Fibroblast of skin of left quadriceps (primary cell): ENCODE results near the gene LNX1.
A peak's percentile ranks its signal among the peaks of the same experiment; 100 is the strongest.

Experiments used
- DNase-seq, 2 experiments: peaks; one replicate each; pipeline ENCODE4 v3.0.0-alpha.2; 2013; ENCODE audit warnings: low read depth in 2 of 2

The LNX1 gene

DNA sequence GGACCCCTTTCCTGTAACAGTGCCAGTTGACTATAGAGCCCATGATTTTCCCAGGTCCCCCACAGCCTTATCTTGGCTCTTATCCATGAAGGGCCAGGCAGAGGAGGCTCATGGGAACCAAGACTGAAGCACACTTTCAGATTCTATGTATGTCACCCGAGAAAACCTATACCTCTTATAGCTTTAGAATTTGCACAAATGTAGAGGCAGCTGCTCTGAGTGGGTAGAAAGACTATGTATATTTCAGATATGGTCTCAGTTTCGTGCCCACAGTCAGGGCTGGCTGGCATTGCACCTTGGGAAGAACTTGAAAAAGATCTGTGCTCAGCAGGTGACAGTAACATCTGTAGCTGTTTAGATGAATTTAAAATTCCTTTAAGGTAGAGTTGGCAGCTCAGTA is 8.3 kb upstream of the LNX1 start:
- DNase-seq, result no peak

DNA sequence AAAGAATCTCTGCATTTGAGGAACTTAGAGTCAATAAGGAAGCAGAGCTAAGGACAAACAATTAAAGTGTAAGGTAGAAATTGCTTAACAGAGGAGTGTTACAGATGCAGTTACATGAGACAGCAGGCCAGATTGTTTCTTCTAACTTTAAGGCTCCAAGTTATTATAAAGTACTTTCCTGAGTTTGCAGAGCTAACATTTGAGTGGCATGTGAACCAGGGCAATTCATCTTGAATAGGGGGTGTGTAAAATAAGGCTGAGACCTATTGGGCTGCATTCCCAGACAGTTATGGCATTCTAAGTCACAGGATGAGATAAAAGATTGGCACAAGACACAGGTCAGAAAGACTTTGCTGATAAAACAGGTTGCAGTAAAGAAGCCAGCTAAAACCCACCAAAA is 7.6 kb upstream of the LNX1 start:
- no peak for DNase-seq

DNA sequence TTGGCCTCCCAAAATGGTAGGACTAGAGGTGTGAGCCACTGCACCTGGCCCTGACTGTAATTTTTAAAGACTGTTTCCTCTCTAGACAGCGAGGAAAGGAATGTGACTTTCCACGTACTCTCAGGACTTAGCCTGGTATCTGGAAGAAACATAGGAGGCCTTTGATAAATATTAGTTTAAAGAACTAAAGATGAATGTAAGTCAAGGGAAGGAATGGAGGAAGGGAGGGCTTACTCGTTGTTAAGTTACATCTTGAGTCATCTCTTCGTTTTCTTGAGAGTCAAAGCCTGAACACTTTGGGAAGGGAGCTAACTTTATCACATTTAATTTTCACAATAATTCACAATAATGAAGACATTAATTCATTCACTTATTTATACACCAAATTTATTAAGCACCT is 7.2 kb upstream of the LNX1 start:
- DNase-seq, result no peak

DNA sequence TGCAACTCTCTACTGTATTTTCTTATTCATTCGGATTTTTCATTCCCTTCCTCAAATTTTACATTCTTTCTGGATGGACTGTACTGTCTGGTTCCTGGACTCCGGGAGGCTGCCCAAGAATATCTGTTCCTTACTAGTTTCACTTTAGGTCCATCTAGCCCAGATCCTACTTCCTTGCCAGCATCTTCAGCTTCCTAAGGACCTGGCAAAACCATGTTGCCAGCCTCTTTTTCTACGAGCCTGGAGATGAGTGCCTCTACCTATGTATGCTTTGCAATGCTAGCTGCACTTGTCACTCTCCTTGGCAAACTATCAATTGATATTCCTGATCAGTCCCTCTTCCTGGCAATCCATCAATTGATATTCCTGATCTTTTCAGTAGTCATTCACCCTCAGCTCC is 5.6 kb upstream of the LNX1 start:
- no peak for DNase-seq

DNA sequence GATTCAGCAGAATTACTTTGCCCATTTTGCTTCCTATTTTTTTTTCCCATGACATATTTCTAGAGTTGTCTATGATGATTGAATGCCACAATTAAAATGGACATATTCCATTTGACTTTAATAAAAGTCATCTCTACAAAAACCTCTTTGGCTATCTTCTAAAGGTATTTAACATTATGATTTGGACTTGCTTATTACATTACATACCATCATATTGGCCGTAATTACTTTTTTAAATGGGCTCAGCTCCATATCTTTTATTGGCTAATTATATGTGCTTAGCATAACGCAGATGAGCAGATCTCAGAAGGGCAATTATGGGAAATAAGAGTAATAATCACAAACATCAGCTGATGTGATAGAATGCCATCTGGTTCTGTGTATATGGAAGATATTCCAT is 4.5 kb upstream of the LNX1 start:
- no peak for DNase-seq

DNA sequence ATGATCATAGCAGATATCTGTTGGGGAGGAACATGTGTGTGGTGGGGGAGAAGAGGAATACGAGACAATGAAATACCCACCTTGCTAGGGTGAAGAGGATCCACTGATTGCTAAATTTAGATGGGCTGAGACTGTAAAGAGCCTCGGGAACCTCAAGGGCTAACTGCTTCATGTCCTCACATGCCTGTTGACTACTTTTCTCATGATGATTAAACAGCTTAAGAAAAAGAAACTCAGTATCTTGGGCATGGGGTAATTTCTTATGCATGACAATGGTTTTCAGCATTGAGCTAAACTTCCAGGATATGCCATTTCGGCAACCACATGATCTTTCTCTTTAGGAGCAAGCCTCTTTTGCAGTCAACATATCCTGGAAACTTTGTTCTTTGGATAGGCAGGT is 3.9 kb upstream of the LNX1 start:
- no peak for DNase-seq

DNA sequence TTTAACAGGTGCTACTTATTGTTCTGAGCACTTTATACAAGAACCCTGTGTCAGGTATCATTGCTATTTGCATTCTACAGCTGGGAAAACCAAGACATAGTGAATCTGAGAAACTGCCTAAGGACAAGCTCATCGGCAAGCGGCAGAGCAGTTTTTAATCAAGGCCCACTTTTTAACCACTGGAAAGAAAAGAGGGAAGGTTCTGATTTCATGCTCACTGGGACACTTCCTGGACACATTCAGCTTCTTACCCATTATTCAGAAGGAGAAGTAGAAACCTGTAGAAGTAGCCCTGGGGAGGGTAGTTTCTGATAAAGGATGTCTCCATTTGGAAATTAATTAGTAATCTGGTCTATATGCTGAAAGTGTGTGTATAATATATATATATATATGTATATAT is 2.5 kb upstream of the LNX1 start:
- no peak for DNase-seq

DNA sequence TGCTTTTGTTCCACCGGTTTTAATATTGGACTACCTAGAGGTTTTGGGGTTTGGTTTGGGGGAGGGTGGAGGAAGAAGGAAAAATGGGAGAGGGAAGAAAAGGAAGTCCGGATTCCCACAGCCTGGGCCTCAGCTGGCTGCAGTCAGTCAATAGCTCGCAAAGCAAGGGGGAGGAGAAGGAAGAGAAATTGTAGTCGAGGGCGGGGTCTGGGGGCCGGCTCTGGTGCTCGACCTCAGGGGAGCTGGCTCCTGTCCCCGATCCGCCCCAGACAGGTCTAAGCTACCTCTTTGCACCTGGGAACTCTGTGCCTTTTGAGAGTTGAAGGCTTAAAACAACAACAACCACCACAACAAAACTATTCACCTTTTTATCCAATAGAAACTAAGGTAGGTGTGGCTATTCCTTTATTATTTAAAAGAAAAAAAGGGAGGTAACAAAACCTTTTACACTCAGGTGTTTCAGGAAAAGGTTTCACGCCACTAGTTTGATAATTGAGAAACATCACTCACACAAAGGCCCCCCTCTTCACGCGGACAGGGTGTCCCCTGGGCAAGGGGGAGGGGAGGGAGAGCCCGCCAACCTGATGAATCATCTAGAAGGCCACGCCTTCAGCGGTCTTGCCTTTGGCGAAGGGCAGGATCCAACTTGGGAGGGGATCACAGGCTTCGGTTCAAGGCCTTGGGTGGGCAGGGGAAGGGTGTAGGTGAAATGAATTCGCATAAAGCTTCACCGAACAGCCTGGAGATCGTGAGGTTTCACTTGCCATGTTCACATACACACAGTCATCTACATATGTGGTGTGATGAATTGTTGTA is 1.6 kb upstream of the LNX1 start:
- DNase-seq, result no peak

DNA sequence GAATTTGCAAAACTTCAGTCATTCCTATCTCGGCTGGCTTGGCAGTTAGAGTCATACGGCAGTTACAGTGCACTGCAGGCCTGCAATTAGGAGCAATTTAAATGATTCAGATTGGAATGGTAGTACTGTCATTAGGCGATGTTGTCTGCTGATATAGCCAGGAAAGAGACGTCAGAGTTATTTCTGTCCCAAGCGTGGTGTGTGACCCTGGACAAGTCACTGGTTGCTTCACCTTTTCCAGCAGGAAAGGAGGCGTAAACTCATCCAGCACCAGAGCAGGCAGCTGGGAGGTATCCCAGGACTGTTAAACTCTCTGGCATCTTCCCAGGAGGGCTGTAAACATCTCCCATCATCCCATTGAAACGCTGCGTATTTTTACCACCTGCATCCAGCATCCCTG is 836 bp upstream of the LNX1 start:
- DNase-seq, result no peak

DNA sequence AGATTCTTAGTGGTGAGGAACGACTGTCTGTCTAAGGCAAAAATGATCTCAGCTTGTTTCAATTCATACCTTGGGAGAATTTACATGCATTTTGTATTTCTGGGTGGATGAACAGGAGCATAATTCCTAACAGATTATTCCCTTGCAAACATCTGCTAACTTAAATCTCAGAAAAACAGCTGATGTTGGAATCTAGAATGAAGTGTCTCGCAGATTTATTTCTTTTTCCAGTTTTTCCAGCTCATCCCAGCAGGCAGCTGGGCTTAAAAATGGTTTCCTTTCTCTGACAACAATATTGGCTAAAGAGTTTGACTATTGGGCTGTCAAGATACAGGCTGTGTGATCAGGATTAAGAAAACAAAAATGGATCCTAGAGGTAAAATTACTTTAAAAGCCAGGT is 1.1 kb downstream of the LNX1 start:
- no peak for DNase-seq

DNA sequence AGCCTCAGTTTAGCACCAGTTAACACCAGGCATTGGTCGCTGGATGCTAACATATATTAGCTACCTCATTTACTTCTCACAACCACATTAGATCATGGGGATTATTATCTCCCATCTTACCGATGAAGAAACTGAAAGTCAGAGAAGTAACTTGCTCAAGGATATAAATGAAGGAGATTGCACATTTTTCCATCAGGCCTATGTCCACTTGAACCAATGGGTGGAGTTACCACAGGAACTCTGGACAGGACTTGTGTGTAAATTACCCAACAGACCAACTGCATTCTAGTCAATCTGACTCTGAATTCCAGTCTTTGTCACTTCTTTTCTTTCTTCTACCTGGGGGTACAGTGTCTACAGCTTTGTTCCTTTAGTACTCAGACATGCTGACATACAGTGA is 1.8 kb downstream of the LNX1 start:
- DNase-seq, result no peak

DNA sequence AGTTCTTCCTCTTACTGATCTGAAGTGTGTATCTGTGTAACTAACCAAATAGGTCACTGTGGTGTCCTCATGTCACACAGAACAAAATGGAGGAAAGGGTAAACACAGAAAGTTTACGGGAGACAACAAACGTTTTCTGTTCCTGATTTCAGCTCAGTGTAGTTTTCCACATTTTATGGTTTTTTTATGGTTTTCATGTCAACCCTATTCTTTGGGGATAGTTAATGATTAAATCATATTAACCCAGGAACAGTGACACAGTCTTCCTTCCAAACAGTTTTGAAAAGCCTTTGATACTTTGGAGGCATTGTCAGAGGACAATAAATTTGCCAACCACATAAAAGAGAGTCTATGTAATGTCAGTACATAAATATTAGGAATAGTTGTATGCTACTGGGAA is 4.2 kb downstream of the LNX1 start:
- DNase-seq, result no peak

DNA sequence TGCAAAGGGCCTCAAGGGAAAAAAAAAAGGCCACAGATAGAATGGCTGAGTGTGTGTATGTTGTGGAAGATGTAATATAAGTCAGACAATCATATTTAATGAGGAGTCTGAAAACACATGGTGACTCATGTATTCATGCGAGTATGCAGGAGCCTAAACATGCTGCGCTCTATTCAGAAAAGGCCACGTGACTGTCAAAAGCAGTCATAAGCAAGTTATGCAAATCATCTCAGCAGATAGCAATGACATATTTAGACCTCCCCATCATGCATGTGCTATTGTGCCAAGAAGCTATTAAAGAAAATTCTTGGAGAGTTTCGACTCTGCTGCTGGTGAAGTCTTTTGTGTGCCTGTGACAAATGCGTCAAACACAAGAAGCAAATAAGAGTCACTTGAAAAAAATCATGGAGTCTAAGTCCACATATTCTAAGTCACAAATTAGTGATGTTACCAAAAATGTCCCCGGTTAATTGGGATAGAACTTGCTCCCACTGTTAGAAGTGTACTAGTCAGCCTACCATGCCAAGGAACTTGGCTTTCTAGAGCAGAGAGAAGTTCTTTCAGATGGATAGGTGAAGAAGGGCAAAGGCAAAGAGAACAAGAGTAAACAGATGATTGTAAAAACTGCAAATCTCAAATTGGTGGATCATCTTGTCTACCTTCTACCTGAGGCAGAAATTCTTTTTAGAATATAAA is 5.0 kb downstream of the LNX1 start:
- DNase-seq, result peak; percentile 96

DNA sequence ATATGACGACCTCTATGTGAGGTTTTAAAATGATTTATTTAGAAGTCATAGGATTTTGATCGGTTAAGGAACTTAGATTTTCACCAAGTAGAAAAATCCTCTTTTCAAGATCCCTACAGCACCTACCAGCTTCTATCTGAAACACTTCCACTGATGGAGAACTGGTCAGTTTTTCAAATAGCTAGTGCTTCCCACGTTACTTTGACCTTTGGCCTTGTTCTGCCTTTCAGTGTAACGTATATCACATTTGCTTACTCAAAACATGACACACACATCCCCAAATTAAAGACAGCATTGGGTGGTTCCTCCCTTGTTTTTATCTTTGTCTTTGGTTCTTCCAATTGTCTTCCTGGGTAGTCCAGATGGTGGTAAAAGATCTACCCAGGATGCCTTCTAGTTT is 6.6 kb downstream of the LNX1 start:
- DNase-seq, result no peak

DNA sequence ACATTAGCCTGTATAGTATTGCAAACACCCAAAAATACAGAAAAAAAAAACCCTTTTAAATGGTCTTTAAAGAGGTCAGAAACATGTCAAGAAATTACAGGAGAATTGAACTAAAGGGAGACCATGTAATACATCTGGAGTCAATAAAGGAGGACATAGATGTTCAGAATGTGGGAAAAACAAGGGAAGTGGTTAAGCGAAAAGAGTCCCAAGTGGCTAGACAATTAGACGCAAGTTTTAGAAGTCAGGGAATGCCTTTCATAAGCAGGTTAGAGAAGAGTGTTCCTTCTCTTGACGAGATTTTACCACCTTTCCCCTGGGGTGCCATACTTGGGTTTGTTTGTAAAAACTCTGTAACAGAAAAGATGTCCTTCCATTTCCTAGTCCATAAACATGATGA is 7.8 kb downstream of the LNX1 start:
- no peak for DNase-seq

DNA sequence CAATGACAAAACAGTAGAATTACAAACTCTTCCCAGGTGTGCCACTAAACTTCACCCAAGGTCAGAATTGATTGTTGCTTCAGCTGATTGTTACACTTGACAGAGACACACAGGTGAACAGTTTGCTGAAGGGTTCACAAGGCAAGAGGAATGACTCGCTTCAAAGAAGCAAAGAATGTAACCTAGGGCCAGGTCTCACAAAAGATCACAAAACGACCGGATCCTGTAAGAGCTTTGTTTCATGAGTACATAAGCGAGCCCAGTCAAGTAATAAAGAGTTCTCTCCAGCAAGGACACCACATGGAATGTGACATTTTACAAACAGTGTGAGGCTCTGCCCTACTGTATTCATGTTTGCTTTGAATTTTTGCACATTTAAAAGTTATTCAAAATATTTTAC is 9.1 kb downstream of the LNX1 start:
- no peak for DNase-seq

DNA sequence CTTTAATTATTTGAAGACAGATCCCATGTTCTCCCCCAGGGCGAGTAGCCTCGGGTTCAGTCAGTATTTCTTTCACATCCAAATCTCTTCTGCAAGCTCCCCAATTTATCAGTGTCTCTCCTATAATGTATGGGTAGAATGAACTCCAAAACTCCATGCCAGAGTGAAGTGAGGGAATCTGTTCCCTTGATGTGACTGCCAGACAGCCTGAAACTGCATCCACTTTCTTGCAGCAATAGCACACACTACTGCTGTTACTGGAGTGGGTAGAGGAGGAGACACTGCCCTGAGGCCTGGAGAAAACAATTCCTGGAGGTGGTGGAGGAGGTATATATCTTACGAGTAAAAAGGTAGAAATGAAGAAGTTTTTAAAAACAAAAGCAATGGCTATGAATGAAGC is 11.0 kb downstream of the LNX1 start:
- DNase-seq, result no peak

DNA sequence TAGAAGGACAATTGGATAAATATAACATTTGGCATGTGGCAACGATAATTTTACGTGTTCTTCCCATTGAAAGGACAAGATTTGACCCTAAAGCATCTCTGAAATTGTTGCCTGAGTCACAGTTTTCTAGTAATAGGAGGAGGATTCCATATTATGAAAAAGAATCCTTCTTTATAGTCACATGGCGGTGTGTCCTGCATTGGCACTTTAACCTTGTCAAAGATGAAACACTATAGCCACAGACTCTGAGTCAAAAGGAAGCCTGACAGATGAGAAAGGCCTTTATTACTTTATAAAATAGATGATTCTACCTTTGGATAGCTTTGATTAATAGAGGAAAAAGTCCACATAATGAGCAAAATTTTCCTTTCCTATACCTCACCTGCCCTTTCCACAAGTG is 11.5 kb downstream of the LNX1 start:
- DNase-seq, result no peak

DNA sequence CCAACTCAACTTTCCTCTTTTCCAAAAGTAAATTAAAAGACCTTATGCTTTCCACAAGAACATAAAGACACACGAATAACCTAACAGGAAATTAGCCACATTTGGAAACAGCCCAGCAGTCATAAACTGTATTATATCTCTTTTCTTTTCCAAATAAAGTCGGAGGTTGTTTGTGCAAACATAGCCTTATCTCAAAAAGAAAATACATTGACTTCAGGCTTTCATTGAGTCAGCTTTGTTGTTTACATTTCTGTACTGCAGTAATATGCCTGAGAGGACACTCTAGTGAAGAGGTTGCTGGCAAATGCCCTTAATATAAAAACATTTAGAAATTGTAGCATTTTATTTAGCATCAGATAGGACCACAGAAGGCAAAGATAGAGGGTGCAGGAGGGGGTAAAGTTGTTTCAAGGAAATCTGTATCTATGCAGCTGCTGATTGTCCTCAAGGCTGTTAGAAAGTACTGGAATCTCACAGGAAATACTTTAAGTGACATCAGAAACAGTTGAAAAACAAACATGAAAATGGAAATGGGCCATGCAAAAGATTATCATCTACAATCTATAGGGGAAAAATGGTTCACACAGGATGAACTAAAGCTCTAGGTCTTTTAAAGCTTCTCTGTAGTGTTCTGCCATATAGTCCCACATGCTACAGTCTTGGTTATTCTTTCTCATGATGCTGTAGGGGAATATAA is 14.5 kb downstream of the LNX1 start:
- no peak for DNase-seq

DNA sequence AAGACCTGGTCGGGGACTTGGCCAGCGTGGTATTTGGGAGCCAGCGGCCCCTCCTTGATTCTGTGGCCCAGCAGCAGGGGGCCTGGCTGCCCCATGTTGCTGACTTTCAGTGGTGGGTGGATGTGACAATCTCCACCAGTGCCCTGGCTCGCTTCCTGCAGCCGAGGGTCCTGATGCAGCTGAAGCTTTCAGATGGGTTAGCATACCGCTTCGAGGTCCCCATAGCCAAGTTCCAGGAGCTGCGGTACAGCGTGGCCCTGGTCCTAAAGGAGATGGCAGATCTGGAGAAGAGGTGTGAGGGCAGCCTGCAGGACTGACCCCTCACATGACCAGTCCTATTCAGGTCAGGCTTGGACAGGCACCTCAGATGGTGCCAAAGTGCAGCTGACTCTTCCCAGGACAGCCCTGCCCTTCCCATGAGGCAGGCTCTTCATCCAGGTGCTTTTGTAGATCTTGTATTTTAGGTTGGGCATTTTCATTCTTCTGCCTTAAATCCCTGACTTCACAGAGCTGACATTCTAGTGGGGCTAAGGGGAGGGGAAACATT is 15.1 kb downstream of the LNX1 start:
- no peak for DNase-seq

DNA sequence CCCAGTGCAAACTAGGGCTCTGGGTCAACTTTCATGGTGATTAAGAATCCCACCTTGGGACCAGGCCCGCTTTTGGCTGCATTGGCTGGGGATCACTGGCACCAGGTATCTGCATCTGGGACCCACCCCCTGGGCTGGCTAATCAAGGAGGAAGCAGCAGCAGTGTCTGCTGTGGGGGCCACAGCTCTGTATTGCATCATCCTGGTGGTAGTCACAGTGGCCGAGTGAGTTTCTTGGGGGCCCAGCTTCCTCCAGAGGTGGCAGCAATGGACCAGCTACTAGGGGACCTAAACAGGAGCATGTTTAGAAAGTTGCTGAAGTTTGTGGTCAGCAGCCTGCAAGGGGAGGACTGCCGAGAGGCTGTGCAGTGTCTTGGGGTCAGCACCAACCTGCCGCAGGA is 15.7 kb downstream of the LNX1 start:
- DNase-seq, result no peak

DNA sequence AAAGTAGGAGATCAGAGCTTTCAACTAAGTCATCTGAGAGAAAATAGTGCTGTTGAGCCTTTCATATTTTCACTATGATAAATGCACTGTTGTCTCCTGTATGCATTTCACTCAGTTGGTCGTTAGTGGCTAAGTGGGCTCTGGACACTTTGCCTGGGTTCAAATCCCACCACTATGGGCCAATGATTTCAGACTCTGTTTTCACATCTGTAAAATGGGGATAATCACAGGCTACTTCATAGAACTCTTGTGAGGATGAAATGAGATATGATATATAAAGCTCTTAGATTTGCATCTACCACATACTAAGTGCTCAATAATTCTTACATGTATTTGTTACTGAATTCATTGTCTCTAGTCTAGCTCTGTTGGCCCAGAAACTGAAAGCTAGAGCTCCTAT is 16.8 kb downstream of the LNX1 start:
- DNase-seq, result no peak

DNA sequence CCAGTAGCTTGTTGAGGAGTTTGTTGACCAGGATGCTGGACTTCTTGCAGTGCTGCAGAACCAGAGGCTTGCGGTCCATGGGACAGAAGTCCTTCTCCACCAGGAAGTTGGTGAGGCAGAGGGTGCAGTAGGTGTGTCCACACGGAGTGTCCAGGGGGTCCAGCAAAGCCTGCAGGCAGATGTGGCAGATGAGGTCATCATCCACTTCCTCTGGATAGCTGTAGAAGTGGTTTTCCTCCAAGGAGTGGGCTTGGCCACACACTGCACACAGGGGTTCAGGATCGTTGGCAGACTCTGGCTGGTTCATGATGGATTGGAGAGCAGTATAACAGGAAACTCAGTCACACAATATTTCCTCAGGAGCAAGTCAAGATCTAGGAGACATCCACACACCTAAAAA is 17.6 kb downstream of the LNX1 start:
- DNase-seq, result no peak
